HG03039 (cell line): ENCODE results near the gene UBALD1.

Experiments
- ATAC-seq: cut with Tn5 transposase; IDR thresholded peaks from one replicate; pipeline ENCODE4 v1.9.1; 2021; ENCODE audit warnings: mild to moderate bottlenecking, moderate library complexity; ENCODE audit not compliant: unreplicated experiment

The UBALD1 gene

DNA sequence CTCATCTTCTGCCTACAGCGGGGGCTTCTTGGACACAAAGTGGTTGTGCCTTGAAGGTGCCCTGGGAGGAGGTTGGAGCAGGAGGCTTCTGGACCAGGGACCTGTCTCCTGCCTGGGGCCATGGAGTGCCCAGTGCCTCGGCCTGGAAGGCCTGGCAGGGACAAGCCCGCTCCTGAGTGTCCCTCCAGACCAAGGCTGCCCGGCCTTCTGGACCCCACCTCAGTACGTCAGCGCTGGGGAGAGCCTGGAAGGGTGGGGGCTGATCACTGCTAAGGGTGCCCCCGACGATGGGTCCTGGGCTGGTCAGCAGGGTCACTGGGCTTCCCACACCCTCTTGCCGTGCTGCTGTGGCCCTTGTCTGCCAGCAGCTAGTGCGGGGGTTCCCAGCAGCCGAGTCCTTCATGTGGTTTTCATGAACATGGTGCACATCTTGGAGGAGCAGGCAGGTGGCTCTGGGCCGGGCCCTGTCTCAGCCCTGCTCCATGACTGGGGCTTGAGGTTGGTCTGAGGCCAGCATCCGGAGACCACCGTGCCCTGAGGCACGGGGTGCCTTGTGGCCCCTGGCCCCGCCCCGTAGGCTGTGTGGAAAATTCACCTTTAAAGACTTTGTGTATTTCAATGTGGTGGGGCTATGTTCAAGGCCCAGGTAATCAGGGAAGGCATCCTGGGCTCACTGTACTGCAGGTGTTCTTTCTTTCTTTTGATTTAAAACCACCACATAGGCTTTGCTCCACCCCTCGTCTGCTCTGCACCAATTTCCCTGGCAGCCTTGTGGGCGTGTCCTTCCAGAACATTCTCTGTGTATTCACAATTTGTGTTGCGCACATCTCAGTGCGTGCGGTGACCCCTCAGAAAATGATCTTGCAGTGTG is 32.3 kb upstream of the UBALD1 start:
- ATAC-seq = no peak

DNA sequence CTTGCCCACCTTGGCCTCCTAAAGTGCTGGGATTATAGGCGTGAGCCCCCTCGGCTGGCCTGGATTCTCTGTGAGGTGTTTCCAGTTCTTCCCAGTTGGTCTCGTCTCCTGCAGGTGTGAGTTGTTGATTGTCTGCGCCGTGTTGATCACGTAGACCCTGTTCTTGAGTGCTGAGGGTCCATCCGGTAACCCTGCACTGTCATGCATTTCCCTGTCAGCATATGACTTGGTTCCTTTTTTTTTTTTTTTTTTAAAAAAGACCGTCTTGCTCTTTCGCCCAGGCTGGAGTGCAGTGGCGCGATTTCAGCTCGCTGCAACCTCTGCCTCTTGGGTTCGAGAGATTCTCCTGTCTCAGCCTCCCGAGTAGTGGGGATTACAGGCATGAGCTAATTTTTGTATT is 27.2 kb upstream of the UBALD1 start:
- no peak for ATAC-seq

DNA sequence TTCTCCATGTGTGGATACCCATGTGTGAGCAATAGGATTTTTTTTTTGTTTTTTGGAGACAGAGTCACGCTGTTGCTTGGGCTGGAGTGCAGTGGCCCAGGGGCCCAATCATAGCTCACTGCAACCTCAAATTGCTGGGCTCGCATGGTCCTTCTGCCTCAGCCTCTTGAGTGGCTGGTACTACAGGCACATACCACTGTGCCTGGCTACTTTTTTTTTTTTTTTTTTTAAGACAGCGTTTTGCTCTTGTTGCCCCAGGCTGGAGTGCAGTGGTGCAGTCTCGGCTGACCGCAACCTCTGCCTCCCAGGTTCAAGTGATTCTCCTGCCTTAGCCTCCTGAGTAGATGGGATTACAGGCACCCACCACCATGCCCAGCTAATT is 26.6 kb upstream of the UBALD1 start:
- no peak for ATAC-seq

DNA sequence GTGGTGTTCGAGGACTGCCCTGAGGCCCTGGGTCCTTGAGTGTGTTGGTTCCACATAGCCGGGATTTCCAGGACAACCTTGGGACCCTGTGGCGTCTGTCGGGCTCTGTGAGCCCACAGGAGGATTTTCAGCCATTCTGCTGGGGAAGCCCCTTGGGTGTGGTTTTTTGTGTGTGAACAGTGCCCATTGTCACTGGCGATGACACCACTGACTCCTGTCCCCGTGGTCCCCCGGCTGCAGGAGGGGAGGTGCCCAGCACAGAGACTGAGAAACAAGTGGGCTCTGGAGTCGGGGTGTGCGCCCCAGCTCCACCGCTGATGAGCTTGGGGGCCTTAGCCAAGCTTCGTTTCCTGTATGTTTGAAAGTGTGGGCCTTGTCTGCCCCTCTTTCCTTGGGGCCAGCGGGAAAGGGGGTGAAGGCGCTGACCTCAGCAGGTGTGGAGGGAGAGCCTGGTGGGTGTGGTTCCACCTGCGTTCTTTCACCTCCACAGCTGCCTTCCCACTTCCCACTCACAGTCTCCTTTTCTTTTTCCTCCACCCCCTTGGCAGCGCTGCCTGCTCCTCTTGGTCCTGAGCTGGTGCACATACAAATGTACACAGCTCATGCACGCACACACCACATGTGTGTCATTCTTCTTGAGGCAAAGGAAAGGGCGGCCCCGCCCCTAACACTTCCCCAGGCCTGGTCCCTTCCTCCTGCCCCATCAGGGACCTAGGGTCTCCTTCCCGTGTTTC is 26.1 kb upstream of the UBALD1 start:
- ATAC-seq = no peak

DNA sequence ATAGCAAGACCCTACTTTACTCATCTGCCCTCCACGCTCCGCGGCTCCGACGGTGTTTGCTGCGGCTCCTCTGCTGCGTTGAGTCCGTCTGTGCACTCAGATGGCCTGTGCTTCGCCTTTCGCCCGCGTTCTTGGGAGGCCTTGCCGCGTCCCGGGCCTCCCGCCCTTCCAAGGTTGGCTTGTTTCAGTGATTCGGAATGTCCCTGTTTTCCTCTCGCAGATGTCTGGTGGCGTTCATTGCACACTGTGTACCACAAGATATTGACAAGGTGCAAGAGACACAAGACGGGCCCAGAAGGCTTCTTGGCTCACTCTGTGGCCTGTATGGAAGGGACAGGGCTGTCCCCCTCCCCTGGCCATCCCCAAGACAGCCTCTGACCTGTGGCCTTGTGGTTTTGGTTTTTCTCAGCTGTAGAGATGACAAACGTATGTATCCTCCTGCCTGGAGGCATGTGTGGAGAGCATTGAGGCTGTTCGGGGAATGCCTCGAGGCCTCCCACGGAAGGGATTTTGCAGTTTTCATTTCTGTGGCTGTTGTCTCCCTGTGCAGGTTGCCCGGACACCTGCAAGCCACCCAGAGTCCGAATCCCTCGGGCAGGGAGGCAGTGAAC is 25.3 kb upstream of the UBALD1 start:
- ATAC-seq = no peak

DNA sequence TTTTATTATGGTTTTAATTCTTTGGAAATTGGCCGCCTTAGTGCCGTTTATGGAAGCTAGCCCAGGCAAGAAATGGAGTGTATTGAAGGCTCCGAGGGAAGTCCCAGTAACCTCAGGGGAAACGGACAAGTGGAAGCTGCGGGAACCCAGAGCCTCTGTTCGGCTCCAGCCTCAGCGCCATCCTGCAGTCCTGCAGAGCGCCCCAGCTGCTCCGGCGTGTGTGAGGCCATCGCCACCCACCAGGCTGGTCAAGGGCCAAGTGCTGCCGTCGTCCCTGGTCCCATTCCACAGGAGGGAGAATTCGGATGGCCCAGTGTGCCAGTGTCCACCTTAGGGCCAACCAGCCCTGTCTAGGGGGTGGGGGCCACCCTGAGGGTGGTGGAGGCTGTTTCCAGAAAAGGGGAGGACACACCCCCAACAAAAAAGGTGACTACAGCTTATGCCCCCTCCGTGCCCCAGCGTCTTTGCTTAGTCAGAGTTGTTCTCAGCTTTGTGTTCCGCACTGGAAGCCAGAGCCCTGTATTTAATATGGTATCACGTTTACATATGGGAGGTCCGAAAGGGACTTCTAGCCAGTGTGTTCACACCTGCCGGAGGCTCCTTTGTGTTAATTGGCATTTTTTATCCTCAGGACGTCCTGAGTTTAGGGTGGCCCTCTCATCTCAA is 22.9 kb upstream of the UBALD1 start:
- ATAC-seq = no peak

DNA sequence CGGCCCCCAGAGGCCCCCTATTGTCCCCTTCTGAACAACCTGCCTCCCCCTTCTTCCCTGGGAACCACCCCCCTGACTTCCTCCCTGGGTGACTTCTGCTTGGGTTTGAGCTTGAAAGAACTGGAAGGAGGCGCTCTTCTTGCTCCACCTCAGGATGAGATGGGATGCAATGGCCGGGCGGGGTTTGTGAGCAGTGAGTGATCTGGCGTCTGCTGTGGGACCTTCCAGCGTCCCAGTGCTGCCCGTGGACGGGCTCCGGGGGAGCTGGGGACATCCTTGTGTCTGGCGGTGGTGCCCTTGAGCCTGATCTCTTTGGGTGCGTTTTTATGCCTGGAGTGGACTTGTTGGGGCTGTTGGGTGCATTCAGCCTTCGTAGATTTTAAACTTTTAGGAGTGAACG is 21.5 kb upstream of the UBALD1 start:
- no peak for ATAC-seq

DNA sequence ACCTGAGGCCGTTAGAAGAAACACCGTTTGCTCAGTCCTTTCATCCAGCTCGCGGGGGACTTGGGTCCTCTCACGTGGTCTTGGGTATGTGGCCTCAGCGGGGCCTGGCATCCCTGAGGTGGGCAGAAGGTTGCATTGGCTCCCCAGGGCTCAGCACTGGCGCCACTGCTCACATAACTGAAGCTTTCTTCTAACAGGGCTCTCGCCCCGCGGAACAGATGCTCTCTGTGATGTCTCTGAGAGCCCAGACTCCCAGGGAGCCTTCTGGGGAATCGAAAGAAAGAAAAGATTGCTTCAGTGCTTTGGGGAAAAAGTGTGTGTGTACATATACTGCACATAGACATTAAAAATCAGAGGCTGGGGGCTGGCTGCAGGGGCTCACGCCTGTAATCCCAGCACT is 20.1 kb upstream of the UBALD1 start:
- no peak for ATAC-seq

DNA sequence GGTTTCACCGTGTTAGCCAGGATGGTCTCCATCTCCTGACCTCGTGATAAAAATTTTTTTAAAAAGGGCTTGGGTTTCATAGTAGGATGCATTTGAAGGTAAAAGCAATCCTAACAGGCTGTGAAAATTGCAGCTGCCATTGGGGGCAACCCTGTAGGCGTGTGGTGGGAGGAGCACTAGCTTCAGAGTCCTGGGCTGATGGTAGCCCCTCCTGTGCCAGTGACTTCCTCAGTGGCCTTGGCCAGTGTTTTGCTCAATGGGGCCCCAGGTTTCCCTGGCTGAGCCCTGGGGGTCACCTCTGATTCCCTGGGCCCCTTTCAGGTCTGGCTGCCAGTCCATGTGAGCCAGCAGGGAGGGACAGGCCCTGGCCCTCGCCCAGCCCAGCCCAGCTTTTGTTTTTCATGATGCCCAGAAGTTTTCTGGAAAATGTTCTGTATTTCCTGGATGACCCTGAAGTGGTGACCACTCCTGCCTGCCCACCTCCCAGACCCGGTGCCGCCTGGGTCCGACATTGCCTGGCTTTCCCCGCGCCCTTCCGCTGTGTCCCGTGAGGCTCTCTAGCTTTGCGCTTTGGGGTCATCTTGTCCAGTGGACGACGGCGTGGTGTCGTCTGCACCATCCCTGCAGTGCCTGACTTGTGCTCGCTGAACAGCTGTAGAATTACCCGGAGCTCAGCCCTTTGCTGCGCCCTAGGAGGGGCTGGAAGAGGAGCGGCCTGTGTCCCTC is 19.4 kb upstream of the UBALD1 start:
- no peak for ATAC-seq

DNA sequence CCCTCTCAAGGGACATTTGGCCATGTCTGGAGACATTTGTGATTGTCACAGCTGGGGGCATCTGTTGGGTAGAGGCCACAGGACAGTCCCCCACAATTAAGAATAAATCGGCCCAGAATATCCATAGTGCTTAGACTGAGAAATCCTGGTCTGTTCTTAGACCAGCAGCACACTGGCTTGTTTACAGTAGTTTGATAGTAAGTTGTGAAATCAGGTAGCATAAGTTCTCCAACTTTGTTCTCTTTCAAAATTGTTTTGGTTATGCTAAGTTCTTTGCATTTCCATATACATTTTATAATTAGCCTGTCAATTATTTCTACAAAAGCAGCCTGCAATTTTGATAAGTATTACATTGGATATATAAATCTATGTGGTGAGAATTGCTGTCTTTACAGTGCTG is 16.8 kb upstream of the UBALD1 start:
- ATAC-seq = no peak

DNA sequence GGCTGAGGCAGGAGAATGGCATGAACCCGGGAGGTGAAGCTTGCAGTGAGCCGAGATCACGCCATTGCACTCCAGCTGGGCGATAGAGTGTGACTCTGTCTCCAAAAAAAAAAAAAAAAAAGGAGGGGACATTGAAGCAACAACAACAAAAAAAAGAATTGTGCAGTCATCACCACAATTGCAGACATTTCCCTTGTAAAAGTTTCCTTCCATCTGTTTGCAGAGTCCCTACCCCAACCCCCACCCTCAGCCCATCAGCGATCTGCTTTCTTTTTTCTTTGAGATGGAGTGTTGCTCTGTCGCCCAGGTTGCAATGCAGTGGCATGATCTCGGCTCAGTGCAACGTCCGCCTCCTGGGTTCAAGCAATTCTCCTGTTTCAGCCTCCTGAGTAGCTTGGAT is 13.6 kb upstream of the UBALD1 start:
- ATAC-seq = no peak

DNA sequence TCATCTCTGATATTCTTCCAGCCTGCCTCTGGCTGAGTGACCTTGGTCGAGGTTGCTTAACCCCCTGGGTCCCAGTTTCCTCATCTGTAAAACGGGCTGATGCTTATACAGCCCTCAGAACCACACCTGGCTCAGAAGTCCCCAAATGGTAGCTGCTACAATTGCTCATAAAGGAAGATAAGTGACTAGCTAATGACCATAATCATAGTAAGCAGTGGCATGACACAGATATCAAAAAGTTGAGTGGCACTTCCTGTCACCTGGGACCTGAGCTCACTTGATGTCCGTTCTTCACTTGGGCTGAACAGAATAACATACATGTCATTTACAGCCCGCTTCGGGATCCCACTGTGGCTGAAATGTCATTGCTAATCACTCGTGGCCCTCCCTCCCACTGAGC is 11.7 kb upstream of the UBALD1 start:
- ATAC-seq = no peak

DNA sequence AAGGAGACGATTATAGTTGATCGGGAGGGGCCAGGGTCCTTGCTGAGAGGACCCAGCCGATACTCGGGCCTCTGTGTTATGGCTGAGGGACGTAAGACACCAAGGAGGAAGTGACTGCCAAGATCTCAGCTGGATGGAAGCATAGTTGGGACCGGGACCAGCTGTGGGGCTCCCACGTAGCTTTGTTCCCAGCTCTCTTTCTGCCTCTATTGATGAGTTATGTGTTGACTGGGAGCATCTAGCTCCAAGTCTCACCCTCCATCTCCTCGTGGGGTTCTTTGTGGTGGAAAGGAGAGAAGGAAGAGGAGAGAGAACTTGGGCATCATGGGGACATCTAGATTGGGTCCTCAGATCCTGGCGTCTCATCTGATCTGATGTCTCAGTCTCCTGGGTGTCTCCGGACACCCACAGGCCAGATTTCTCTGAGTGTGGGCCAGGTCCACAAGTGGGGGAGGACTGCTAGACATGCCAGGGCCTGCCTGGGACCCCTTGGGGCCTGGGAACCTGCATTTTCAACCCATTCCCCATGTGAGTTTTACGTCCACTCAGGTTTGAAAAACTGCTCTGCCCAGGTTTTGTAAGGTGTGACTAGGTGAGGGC is 11.0 kb upstream of the UBALD1 start:
- no peak for ATAC-seq

DNA sequence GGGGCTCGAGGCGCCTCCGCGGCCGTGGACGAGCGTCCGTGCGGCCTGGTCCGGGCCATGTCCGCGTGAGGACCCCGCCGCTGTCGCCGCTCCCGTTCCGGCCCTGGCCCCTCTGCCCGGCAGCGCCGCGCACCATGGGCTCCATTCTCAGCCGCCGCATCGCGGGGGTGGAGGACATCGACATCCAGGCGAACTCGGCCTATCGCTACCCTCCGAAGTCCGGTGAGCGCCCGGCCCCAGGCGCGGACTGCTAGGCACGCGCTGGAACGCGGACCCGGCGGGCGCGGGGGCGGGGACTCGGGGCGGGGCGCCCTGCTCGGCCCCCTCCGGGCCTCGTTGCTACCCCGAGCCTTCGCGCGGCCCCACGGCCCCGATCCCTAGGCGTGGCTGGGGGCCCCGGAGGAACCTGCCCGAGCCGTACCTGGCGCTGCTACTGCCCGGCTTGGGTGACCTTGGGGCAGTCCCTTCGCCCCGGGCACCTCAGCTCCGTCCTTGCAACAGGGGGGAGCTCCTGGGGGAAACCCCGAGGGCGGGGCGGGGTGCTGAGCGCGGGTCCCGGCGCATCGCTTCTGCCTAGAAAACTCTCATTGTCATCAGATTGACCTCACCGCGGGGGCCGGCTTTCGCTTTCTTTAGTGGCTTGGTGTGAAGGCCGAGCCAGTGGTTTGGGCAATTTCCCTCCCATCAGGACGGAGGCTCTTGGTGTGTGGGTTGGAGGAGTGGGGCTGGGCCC is 10.3 kb upstream of the UBALD1 start:
- peak; percentile 47 for ATAC-seq

DNA sequence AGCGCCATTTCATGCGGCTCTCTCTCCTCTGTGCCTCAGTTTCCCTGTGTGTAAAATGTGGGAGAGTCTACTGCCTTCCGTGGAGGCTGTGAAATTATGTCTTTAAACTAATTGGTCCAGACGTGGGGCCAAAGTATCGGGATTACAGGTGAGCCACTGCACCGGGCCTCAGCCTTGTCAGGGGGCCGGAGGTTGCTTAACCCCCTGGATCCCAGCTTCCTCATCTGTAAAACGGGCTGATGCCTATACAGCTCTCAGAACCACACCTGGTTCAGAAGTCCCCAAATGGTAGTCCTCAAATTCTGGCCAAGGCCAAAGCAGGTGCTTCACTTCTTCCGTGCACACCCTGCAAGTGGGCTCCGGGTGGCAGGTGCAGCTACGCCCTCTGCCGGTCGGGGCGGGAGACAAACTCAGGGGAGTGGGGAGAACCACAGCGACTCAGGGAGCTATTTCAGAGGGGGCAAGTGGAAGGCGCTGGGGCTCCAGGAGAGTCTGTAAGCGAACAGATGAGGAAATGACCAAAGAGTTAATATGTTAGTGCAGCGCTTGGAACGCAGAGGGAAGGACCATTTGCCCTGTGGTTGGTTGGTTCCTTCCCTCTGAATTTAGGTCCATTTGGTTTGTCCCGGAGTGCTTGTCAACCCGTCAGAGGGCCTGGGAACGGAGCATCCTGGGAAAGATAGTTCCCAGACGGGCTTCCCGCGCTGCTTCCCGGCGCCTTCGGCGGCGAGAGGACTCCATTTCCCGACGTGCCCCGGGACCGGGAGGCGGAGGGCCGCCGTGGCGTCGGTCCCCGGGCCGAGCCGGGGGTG is 9.5 kb upstream of the UBALD1 start, which contains the start of gene MGRN1:
MGRN1 (plus strand) TSS at position 812 of the 812 bp plus-strand sequence. CDS start 135 bp downstream, outside the sequence.
- peak; percentile 63 for ATAC-seq

DNA sequence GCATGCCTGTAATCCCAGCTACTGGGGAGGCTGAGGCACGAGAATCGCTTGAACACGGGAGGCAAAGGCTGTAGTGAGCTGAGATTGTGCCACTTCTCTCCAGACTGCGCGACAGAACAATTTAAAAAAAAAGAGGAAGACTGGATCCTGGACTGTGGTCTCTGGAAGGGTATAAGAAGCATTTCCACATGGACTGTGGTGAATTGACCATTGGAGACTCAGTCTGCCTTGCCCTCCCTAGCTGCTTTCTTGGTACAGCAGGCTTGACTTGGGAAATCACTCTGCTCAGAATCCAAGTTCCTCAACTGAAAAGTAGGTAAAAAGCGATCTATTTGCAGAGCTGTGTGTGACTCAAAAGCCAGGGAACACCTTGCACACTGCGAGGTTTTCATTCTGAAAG is 8.9 kb upstream of the UBALD1 start:
- no peak for ATAC-seq

DNA sequence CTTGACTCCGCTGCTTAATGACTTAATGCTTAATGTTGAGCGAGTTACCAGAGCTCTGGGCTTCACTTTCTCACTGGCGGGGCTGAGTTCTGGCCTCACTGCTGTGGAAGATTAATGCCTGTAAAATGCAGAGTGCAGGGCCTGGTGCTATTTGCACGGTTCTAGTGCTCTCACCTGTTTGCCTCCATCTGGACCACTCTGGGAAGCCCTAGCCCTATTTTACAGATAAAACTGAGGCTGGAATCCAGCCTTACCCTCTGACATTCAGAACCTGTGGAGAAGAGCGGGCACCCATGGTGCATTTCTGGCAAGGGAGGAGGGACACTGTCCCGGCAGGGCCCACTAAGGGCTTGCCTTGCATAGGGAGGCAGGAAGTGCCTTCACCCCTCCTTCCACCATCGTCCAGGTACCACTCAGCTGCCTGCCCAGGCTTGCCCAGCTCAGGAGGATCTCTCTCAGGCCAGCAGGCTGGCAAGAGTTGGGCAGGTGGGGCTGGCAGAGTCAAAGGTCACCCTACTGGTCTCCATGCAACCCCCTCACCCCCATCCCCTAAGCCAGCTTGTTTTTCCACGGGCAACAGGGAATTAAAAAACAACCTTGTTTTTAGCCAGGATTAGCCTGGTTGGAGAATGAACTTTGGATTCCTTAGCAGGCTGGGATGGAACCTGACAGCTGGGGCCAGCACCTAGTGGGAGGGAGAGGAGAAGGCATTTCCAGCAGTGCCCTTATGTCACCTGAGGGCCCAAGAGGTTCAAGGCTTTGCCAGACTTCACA is 4.1 kb upstream of the UBALD1 start:
- ATAC-seq = no peak

DNA sequence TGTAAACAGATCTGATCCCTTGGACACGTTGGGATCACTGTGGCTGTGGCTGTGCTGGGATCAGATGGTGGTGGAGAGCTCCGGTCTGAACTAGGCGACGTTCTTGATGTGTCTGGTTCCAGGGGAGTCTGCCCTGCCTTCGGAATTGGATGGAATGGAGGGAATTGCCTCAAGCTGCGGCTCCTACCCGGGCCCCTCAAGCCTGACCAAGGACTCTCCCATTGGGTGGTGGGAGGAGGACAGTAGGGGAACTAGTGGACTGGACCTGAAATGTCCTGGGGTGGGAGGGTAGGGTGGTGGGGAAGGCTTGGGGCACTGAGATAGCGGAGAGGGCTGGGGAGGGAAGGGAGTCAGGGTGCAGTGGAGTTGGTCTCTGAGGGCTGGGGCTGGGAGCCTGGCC is 3.2 kb upstream of the UBALD1 start:
- no peak for ATAC-seq
